Measurements from ENCODE around the gene C19orf85.

C19orf85 gene

GRCh38 chr19:55477905-55478304 is 13.4 kb upstream of the C19orf85 start:
- no peak for FAIRE-seq

GRCh38 chr19:55476100-55476775 is 11.7 kb upstream of the C19orf85 start, which contains the start of gene ZNF628:
Gene ZNF628, plus strand, starts transcription at chr19:55476617. Its CDS starts 3,294 bp downstream, at chr19:55479911.
- no peak for FAIRE-seq

GRCh38 chr19:55474269-55475265 is 10.0 kb upstream of the C19orf85 start:
- FAIRE-seq = no peak

DNA sequence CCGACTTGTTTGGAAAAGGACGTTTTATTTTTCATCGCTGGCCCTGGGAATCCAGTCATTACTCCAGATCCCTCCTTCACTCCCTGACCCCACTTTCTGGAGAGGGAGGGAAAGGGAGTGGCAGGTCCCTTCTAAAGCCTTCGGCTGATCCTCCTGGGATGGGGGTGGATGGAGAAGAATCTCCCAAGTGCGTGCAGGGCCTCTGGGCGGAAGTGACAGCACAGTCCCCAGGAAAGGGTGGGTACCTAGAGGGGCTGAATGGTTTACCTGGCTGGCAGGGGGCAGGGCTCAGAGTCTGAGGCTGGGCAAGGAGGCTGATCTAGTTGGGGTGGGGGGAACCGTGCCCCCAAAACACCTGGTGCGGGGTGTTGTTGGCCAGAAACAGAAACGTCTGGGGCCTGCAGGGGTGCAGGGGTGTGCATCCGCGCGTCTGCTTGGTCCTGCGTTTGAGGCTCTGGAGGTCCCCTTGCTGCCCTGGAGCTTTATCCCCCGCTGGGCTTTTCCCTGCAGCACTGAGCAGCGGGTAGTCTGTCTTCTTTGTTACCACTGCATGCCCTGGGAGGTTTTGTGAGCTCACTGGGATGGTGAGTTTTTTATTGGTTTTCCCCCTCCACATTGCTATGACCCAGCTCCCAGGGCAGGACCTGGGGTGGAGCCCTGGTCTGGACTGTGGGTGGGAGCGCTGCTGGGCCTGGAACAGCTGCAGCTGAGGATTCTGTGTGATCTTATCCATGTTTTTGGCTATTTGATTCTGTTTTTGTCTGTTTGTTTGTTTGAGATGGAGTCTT is 8.9 kb upstream of the C19orf85 start:
- FAIRE-seq = no peak

DNA sequence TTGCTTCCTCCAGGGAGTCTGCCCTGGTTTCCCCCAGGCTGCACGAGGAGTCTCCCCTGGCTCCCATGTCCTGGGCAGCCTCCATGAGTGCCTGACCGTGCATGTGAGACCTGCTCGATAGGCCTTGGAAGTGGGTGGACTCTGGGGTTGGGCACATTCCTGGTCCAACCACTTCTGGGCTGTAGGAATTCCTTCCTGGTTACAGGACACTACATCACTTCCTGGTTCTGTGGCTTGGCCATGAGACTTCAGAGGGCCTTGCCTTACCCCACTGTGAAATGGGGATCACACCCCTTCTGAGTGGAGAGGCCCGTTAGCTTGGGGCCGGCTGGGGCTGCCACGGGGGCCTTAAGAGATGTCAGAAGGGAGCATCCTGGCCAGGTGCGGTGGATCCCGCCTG is 7.9 kb upstream of the C19orf85 start:
- no peak for FAIRE-seq

DNA sequence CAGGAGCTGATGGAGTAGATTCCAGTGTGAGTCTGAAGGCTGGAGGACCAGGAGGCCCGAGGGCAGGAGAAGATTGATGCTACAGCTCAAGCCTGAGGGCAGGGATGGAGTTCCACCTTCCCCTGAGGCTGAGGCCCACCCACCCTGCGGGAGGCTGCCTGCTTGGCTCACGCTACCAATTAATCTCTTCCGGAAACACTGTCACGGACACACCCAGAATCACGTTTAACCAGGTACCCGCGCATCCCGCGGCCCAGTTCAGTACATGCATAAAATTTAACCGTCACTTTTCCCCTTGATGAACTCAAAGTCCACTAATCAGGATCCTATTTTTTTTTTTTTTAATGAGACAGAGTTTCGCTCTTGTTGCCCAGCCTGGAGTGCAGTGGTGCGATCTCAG is 6.7 kb upstream of the C19orf85 start:
- no peak for FAIRE-seq

- no peak for FAIRE-seq
Measured at GRCh38 chr19:55468054-55468393, 3.5 kb upstream of the C19orf85 start.

GRCh38 chr19:55467236-55468053 is 2.9 kb upstream of the C19orf85 start:
- FAIRE-seq = no peak

GRCh38 chr19:55466241-55466614 is 1.7 kb upstream of the C19orf85 start:
- no peak for FAIRE-seq

- no peak for FAIRE-seq
Measured at GRCh38 chr19:55465460-55466240, 1.1 kb upstream of the C19orf85 start.

DNA sequence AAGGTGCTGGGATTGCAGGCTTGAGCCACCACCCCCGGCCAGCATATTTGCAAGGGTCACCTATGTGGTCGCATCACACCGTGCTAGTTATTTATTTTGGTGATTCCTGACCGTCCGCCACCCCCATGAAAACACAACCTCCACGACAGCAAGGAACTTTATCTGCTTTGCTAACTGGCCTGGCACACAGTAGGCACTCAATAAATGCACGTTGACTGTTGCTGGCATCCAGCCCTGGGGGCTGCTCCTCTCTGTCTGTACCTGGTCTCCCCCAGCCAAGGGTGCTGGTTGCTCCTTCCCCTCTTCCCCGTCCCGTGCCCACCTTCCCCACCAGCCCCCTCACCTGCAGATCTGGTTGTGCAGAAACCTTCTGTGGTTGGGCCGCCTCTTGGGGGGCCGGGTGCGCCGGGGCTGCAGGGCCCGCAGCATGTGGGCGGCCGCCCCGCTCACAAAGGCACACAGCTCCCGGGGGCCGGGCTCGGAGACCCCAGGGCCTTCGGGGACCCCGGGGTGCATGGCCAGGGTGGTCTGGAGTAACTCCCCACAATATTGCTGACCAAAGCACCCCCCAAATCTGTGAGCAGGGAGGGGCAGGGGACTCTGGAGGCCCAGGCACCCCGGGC is 401 bp downstream of the C19orf85 start:
- FAIRE-seq = no peak

GRCh38 chr19:55463583-55464031 is 944 bp downstream of the C19orf85 start:
- no peak for FAIRE-seq

GRCh38 chr19:55462722-55463121 is 1.8 kb downstream of the C19orf85 start:
- FAIRE-seq = no peak

GRCh38 chr19:55461974-55462626 is 2.5 kb downstream of the C19orf85 start:
- no peak for FAIRE-seq

GRCh38 chr19:55461259-55461973 is 3.1 kb downstream of the C19orf85 start, which contains the start of gene ISOC2:
Gene ISOC2, minus strand, starts transcription at chr19:55461642. Its CDS starts 5,156 bp downstream, at chr19:55456486.
- peak; percentile 99 for FAIRE-seq

DNA sequence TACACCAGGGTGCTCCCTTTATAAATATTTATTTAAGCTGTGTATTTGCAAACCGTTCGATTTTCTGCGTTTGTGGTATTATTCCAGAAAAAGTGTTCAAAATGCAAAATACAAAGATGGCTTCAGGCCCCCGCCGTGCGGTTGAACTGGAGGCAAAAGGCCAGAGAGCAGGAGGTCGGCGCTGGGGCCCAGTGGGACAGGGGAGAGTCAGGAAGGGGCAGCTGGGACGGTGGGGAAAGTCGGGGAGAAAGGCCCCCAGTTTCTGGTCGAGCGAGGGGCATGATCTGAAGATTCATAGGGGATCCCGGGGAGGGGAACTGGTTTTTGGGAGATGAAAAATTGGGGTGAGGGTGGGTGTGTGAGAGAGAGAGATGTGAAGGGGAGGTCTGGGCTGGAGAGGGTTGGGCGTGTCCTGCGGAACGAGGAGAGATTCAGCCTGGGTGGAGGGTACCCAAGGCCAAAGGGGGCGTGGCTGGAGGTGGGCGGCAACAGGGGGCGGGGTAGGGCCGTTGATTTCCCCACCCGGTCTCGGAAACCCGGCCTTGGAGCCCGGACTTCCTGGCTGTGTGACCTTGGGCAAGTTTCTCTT is 3.8 kb downstream of the C19orf85 start:
- no peak for FAIRE-seq

DNA sequence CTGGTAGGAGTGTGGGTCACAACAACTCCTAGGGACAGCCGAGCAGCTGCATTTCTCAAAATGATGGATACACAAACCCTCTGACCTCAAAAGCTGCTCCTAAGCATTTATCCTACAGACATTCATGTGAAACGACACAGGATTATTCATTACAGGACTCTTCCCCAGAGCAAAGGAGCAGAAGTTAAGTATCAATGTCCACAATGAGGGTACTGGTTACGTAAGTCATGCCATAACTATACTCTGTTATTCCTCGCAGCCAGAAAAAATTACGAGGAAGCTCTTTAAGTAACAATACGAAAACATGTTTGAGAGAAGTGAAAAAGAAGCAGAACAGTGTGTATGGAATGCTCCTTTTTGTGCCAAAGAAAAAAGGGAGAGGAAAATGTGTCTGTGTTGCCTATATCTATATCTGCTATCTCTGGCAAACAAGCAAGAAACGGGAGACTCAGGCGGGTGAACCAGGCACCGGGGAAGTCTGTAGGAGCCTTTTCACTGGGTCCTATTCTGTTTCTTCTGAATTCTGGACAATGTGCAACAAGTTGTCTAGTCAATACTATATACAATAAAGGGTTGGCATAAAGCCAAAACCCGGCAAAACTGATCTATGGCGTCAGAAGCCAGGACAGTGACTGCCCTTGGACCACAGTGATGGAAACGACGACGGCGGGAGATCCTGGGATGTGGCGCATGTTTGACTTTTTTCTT is 4.4 kb downstream of the C19orf85 start:
- FAIRE-seq = no peak

DNA sequence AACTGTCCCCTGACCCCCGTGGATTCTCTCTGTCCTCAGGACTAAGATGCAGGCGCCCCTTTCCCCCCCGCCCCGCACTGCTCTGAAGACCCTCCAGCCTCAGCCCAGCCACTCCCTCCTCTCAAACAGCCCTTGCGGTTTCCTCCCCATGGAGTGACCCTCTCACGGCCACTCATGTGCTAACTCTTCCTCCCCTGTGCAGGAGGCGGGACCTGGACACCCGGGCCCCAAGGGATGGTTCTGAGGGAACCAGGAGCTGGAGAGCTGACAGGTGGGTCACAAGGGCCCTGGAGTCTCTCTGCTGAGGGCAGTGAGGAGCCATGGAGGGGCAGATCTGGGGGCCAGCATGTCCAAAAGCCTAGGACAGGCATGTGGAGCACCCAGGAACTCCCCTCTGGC is 5.0 kb downstream of the C19orf85 start:
- no peak for FAIRE-seq

All from endometrium (tissue), 2 donors.